HG02852 (cell line): ENCODE measurements around the gene TMEM208.

Source experiments
- ATAC-seq: cut with Tn5 transposase; IDR thresholded peaks from one replicate; pipeline ENCODE4 v1.9.1; 2021; ENCODE audit warnings: mild to moderate bottlenecking, moderate library complexity; ENCODE audit not compliant: unreplicated experiment

Gene TMEM208

DNA sequence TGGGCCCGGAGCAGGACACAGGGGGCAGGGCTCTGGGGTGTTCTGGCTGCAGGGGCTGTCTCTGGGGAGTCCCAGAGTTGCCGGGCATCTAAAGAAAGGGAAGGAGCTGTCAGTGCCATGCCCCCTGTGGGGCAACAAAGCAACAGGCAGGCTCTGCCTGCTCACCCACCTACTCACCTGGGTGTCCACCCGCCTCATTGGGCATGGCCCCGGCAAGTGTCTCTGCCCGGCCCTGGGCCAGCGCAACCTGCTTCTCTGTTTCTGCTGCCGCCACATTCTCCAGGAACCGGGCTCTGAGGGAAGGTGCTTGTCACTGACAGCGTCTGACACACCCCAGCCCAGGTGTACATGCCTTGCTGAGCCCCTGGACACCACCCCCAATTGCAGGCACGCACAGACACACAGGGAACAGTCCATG, 7.3 kb downstream of the TMEM208 start:
- no peak for ATAC-seq

- ATAC-seq, result no peak
Measured at GRCh38 chr16:67235816-67236562, 9.1 kb downstream of the TMEM208 start.

- ATAC-seq, result no peak
Measured at GRCh38 chr16:67236563-67237395, 9.8 kb downstream of the TMEM208 start.

DNA sequence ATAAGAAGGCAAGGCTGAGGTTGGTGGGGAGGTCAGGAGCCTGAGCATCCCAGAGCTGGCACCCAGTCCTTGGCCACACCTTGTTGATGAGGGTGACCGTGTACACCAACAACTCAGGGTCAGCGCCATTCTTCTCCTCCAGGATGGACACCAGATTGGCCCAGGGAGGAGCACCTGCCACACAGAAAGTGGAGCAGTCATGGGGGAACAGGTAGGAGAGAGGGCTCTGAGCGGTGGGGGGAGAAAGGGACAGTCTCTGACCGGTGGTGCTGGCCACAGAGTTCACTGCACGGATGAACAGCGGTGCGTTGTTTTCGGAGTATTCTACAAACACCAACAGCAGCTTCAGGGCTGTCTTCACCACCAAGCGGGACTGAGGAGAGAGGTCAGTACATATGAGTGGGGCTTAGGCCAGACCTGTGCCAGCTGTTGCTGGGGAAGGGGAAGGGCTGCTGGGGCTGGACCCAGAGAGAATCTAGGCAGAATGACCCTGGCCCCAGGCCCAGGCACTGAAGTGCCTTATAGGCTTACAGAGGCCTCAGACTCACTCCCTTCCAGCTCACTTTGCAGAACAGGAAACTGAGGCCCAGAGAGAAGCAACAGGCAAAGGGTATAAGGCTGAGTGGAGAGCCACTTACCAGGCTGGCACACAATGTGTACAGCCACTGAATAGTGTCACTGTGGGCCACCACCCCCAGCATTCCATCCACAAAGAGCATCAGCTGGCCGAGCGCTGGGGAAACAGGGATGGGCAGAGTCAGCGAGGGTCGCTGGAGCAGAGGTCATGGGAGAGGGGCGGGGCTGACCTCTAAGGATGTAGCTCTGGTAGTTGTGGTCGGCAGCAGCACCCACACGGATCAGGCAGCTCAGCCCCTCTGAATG, 10.7 kb downstream of the TMEM208 start:
- no peak for ATAC-seq

GRCh38 chr16:67238278-67238575, 11.3 kb downstream of the TMEM208 start:
- no peak for ATAC-seq

DNA sequence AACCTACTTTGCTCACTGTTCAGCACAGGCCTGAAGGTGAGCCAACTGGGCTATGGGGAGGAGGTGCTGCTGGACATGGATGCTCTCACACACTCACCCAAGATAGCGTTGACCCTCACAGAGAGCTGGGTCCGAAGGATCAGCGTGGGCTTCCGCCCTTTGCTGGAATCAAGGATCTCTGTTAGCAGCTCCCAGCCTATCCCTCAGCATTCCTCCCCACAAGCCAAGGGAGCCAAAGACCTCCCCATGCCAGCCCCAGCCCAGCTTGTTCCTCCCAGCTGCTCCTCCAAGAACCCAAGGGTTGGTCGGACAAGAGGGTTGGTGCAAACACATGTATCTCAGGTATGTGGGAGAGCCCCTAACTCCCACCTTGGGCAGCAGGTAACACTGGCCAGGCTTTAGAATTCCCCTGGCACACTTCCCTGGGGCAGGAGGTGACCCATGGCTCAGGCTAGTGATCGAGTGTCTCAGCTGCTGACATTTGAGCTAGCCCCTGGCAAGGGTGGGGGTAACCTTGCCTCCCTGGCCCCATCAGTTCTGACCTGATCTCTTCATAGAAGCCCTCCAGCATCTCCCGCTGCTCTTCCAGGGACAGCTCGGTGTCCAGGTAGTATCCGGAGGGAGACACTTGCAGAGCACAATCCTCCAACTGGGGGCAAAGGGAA, 12.0 kb downstream of the TMEM208 start:
- no peak for ATAC-seq

GRCh38 chr16:67240506-67240905, 13.6 kb downstream of the TMEM208 start:
- ATAC-seq, result no peak

GRCh38 chr16:67241008-67241900, 14.3 kb downstream of the TMEM208 start:
- ATAC-seq, result no peak

GRCh38 chr16:67242138-67242730, 15.3 kb downstream of the TMEM208 start:
- no peak for ATAC-seq

DNA sequence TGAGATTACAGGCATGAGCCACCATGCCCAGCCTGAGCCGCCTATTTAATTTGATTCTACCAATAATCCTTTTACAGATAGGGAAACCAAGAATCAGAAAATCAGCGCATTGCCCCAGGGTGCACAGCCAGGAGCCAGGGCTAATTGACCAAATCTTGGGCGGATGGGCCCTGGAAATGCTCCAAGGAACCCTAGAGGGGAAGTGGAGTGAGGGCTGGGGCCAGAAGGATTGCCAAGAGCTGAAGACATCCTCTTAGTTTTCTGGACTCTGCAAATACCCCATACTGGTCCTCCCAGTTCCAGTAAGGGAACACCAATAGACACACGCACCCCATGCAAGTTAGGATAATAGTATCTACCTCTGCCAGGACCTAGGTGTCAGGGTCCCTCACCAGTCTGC, 16.6 kb downstream of the TMEM208 start:
- no peak for ATAC-seq

DNA sequence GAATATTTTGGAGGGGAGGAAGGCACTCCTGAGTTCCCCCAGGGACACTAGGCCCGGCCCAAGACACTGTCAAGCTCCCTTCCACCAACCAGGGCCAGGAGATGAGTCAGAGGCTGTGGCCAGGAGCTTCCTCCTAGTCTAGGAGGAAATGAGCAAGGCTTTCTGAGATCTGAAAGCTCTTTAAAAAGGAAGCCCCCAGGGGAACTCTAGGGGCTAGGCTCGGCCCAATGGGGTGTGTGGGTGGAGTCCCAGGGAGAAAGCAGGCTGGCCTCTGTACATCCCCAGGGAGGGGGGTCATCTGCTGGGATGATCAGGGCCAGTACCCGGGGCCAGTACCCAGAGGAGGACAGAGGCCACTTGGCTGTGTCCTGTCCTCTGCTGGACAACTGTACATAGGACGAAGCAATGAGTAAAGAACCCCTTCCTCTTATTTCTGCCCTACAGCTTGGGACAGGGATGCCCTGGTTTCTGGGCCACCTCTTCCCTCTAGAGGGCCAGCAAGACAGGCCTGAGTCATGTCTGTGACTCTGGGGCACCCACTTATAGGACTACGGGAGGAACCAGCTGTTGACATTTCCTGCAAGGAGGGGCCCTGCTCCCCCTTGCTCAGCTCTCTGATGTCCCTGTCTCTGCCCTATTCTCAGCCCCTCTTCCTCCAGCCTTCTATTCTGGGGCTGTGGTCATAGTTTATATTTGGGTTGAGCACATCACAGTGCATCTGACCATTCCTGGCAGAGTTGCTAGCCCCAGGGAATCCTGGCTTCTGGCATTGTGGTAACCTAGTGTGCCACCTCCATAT, 17.7 kb downstream of the TMEM208 start:
- ATAC-seq, result peak; percentile 47

GRCh38 chr16:67245186-67245585, 18.3 kb downstream of the TMEM208 start:
- ATAC-seq, result no peak

DNA sequence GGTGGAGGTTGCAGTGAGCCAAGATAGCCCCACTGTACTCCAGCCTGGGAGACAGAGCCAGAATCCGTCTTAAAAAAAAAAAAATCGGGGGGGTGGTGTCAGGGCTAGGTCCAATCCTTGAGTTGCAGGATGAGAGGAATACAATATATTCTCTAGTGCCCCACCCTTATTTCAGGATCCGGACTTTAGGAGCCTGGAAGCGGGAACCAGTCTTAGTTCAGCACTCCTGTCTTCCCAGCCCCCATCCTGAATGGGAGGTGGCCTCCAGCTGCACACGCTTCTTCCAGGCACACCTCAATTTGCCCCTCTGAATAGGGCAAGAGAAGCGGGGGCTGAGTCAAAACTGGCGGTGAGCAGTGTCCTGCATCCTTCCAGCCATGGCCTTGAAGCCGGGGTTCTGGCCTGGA, 18.7 kb downstream of the TMEM208 start:
- no peak for ATAC-seq

- peak; percentile 21 for ATAC-seq
Measured at GRCh38 chr16:67246081-67246755, 19.3 kb downstream of the TMEM208 start.

- ATAC-seq, result peak; percentile 14
Measured at GRCh38 chr16:67246756-67247191, 19.8 kb downstream of the TMEM208 start.

- ATAC-seq, result peak; percentile 43
Measured at GRCh38 chr16:67247192-67248072, 20.5 kb downstream of the TMEM208 start, which contains the start of gene FHOD1. Gene FHOD1 (minus strand): TSS chr16:67247481. CDS start chr16:67247410, 71 bp downstream.

- no peak for ATAC-seq
Measured at GRCh38 chr16:67248073-67248400, 21.1 kb downstream of the TMEM208 start.
